Body of pancreas (tissue), 4 donors: ENCODE results near the gene ARHGAP4. TPM values are rescaled to one million over a fixed set of nuclear protein-coding genes. Genes with fewer than 3 reads are reported as not detected.

Experiments
- ATAC-seq: fragments of 150-250 bp; one replicate; pipeline ENCODE4 v1.9.1; 2016
- DNase-seq, 4 donors: peaks; one replicate each; pipeline ENCODE4 v3.0.0-alpha.2; 2019
- H3K27ac ChIP-seq, 4 donors: fragments of 200-600 bp; sonication (generic); 1 replicate in 3 of 4; 2 replicates in 1 of 4; pipeline versions ENCODE4 v1.5.1 to v1.6.1; 2016 to 2019; ENCODE audit warnings: mild to moderate bottlenecking in 1 of 4, mixed read lengths in 1 of 4, moderate library complexity in 1 of 4
- H3K27me3 ChIP-seq, 2 donors: fragments of 200-600 bp; sonication (generic); one replicate each; pipeline ENCODE4 v1.6.0; 2016; ENCODE audit warnings: mild to moderate bottlenecking in 1 of 2
- H3K36me3 ChIP-seq, 2 donors: fragments of 200-600 bp; sonication (generic); replicated peaks in 1 of 2; 2 replicates each; pipeline ENCODE4 v1.5.1; 2016; ENCODE audit warnings: low read depth in 2 of 2; ENCODE audit not compliant: insufficient read depth in 1 of 2
- H3K4me1 ChIP-seq: fragments of 200-600 bp; sonication (generic); one replicate; pipeline ENCODE4 v1.6.0; 2016
- H3K4me3 ChIP-seq, 2 donors: fragments of 200-600 bp; sonication (generic); 1 replicate in 1 of 2; 2 replicates in 1 of 2; pipeline ENCODE4 v1.5.1; 2016 to 2019
- H3K9me3 ChIP-seq, 3 donors: fragments of 200-600 bp; sonication (generic); 1 replicate in 2 of 3; 2 replicates in 1 of 3; pipeline ENCODE4 v1.5.1; 2016
- CTCF ChIP-seq, 7 experiments: fragments of 450-650 bp in 4 of 7; fragments of 200-600 bp in 3 of 7; sonication (generic) in 3 of 7; IDR thresholded peaks; one replicate each; pipeline ENCODE4 v1.5.1; 2016 to 2019; ENCODE audit warnings: antibody characterized with exemption in 7 of 7
- POLR2A ChIP-seq, 3 donors: fragments of 450-650 bp; IDR thresholded peaks; one replicate each; pipeline ENCODE4 v1.6.1; 2016; ENCODE audit warnings: antibody characterized with exemption in 3 of 3, mild to moderate bottlenecking in 2 of 3
- WGBS, 2 donors: methylation state at CpG; one replicate each; pipeline ENCODE4 v1.1.5; 2017; 5-methylcytosine and 5-hydroxymethylcytosine counted together
- intact Hi-C: fragments of 100-400 bp; cut with DNase I; formaldehyde crosslinking; loops from one replicate; pipeline ENCODE4 v1.15.1; 2023
- total RNA-seq, 2 donors: library from RNA; depleted of rRNA; stranded (reverse); fragments of >200 nt; gene quantifications; one replicate each; pipeline ENCODE4 v1.1.0, GENCODE V29; 2016

Gene ARHGAP4
- total RNA-seq, 2 donors from 2014 or later = 8.6 to 16.6 TPM

GRCh38 chrX:153897899-153898298 is 28.2 kb downstream of the ARHGAP4 start:
- no peak overlapping the region for H3K27ac ChIP-seq
- H3K36me3 ChIP-seq = no peaks in the 10 kb centered on the region
- ATAC-seq (no peak), DNase-seq (no peak)
- no peaks in the 10 kb centered on the region for H3K27me3 ChIP-seq
- no peak overlapping the region for H3K4me3 ChIP-seq
- TF ChIP-seq CTCF (IDR thresholded peaks at IDR 0.05) = no peak
- TF ChIP-seq POLR2A (IDR thresholded peaks at IDR 0.05) = no peak
- H3K4me1 ChIP-seq = no peaks in the 10 kb centered on the region
- no peaks in the 10 kb centered on the region for H3K9me3 ChIP-seq
- intact Hi-C loops = no loop called here

- intact Hi-C loops = no loop called here
- H3K9me3 ChIP-seq = no peaks in the 10 kb centered on the region
- peaks cover 0 to 6% of the 10 kb centered on the region in 2 donors for H3K27me3 ChIP-seq
- DNase-seq (no peak), ATAC-seq (no peak)
- peaks cover 5% of the 10 kb centered on the region for H3K4me1 ChIP-seq
- 85% methylated on average over 6 of the region's 6 CpGs for WGBS, 2 donors
- TF ChIP-seq POLR2A (IDR thresholded peaks at IDR 0.05) (no peak), CTCF (IDR thresholded peaks at IDR 0.05) (no peak)
- H3K36me3 ChIP-seq = no peaks in the 10 kb centered on the region
- no peak overlapping the region for H3K27ac ChIP-seq
- no peak overlapping the region for H3K4me3 ChIP-seq
Measured at GRCh38 chrX:153889123-153889522, 36.9 kb downstream of the ARHGAP4 start.

GRCh38 chrX:153888344-153888743 is 37.7 kb downstream of the ARHGAP4 start:
- no peaks in the 10 kb centered on the region for H3K36me3 ChIP-seq
- no peak for TF ChIP-seq POLR2A (IDR thresholded peaks at IDR 0.05)
- TF ChIP-seq CTCF (IDR thresholded peaks at IDR 0.05) = no peak
- WGBS, 2 donors = 57 to 80% methylated on average over 1 to 6 of the region's 6 CpGs
- no peak overlapping the region for H3K4me3 ChIP-seq
- H3K9me3 ChIP-seq = no peaks in the 10 kb centered on the region
- ATAC-seq (no peak), DNase-seq (no peak)
- no peak overlapping the region for H3K27ac ChIP-seq
- peaks cover 0 to 6% of the 10 kb centered on the region in 2 donors for H3K27me3 ChIP-seq
- peaks cover 5% of the 10 kb centered on the region for H3K4me1 ChIP-seq
- intact Hi-C loops = no loop called here

GRCh38 chrX:153887385-153887784 is 38.7 kb downstream of the ARHGAP4 start:
- DNase-seq = no peak
- H3K36me3 ChIP-seq = no peaks in the 10 kb centered on the region
- peaks cover 5% of the 10 kb centered on the region for H3K4me1 ChIP-seq
- 52 to 58% methylated on average over 3 to 4 of the region's 8 CpGs for WGBS, 2 donors
- no peaks in the 10 kb centered on the region for H3K9me3 ChIP-seq
- ATAC-seq = no peak
- H3K27me3 ChIP-seq = peaks cover 0 to 6% of the 10 kb centered on the region in 2 donors
- intact Hi-C loops = no loop called here
- no peak overlapping the region for H3K27ac ChIP-seq
- TF ChIP-seq POLR2A (IDR thresholded peaks at IDR 0.05) (no peak), CTCF (IDR thresholded peaks at IDR 0.05) (no peak)
- no peak overlapping the region for H3K4me3 ChIP-seq

- H3K4me3 ChIP-seq = no peak overlapping the region
- H3K27me3 ChIP-seq = peaks cover 0 to 6% of the 10 kb centered on the region in 2 donors
- intact Hi-C loops = no loop called here
- peaks cover 5% of the 10 kb centered on the region for H3K4me1 ChIP-seq
- DNase-seq (no peak), ATAC-seq (no peak)
- no peak for TF ChIP-seq CTCF (IDR thresholded peaks at IDR 0.05)
- TF ChIP-seq POLR2A (IDR thresholded peaks at IDR 0.05) = no peak
- WGBS, 2 donors = 32 to 38% methylated on average over 5 to 13 of the region's 13 CpGs
- H3K9me3 ChIP-seq = no peaks in the 10 kb centered on the region
- H3K27ac ChIP-seq = no peak overlapping the region
- no peaks in the 10 kb centered on the region for H3K36me3 ChIP-seq
Measured at GRCh38 chrX:153886915-153887314, 39.1 kb downstream of the ARHGAP4 start.
